Neuron (in vitro differentiated cells): Measurements from ENCODE around the gene EFNB3.
A peak's percentile ranks its signal among the peaks of the same experiment; 100 is the strongest.

Source experiments
- H2AFZ ChIP-seq: one replicate; pipeline ENCODE4 v1.6.1; 2013; ENCODE audit warnings: low read depth, mild to moderate bottlenecking, inconsistent platforms, low read length, moderate library complexity
- H3K27me3 ChIP-seq: one replicate; pipeline ENCODE4 v1.6.1; 2013; ENCODE audit warnings: low read length; ENCODE audit not compliant: insufficient read depth
- H3K36me3 ChIP-seq: one replicate; pipeline ENCODE4 v1.6.1; 2013; ENCODE audit warnings: low read length; ENCODE audit not compliant: insufficient read depth
- H3K4me1 ChIP-seq: one replicate; pipeline ENCODE4 v1.6.1; 2013; ENCODE audit warnings: low read length; ENCODE audit not compliant: insufficient read depth
- H3K4me3 ChIP-seq: 2 replicates; pipeline ENCODE4 v1.5.1; 2013; ENCODE audit warnings: mild to moderate bottlenecking, low read length, moderate library complexity
- H3K9me3 ChIP-seq: one replicate; pipeline ENCODE4 v1.6.1; 2013; ENCODE audit warnings: low read length

Gene EFNB3

DNA sequence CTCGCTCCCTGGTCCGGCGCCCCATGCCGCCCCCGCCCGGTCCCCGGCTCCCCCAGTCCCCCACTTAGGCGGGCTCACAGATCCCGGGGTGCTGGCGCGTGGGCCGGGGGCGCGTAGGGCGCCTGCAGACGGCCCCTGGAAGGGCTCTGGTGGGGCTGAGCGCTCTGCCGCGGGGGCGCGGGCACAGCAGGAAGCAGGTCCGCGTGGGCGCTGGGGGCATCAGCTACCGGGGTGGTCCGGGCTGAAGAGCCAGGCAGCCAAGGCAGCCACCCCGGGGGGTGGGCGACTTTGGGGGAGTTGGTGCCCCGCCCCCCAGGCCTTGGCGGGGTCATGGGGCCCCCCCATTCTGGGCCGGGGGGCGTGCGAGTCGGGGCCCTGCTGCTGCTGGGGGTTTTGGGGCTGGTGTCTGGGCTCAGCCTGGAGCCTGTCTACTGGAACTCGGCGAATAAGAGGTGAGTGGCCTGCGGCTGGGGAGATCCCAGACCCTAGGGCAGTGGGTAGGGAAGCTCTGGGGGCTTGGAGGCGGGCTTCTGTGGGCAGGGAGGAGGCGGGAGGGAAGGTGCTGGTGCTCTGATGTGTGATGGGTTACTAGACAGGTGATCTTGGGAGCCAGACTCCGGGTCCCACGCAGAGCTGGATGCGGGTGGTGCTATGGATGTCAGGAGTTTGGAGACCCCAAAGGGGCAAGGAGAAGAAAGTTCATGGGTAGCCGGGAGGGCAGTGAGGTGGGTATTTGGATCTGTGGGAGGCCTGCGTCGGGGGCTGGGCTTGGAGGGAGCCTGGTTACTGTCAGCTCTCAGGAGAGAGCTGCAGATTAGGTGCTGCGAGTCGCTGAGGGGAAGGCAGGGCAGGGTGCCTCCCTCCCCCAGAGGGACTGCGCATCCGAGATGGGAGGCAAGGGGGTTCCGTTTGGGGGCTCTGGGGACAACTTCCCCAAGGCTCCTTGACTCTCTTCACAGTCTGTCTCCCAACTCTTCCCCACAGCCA is 560 bp downstream of the EFNB3 start:
- Histone ChIP-seq H3K27me3 (no peaks in the 10 kb centered on the region), H3K9me3 (no peaks in the 10 kb centered on the region), H3K4me1 (peaks cover 46% of the 10 kb centered on the region), H3K4me3 (peak overlapping the region; percentile 70), H3K36me3 (peaks cover 13% of the 10 kb centered on the region), H2AFZ (peak overlapping the region; percentile 62)

DNA sequence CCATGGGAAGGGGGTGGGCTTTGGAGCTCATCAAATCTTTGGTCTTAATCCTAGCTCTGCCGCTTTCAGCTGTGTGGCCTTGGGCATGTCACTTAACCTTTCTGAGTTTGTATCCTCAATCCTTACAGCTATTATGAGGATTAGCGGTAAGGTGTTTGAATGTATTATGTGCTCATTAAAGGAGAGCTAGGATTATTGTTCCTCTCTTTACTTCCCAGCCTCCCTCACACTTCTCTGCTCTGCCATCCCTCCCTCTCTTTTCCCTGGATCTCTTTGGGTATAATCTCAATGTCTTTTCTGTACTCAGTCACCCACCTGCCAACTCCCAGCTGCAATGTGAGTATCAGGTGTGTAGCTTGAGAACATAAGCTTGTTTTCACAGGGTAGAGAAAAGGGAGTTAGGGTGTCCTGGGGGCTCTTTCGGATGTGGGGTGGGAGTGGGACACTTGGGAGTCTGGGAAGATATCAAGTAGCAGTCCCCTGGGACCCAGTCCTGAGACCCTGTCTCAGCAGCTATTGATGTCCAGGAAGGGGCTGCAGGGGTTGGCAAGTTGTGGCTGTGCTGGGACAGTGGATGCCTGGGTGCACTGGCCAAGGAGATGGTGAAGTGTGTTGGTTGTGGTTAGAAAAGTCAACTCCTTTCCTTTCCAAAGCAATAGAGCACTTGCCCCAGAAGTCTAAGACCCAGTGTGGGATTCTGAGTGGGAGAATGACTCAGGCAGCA is 1.8 kb downstream of the EFNB3 start:
- no peaks in the 10 kb centered on the region for H3K9me3 ChIP-seq
- peaks cover 4% of the 10 kb centered on the region for H3K36me3 ChIP-seq
- no peaks in the 10 kb centered on the region for H3K27me3 ChIP-seq
- peak overlapping the region; percentile 70 for H3K4me3 ChIP-seq
- H2AFZ ChIP-seq = no peak overlapping the region
- H3K4me1 ChIP-seq = peaks cover 57% of the 10 kb centered on the region

DNA sequence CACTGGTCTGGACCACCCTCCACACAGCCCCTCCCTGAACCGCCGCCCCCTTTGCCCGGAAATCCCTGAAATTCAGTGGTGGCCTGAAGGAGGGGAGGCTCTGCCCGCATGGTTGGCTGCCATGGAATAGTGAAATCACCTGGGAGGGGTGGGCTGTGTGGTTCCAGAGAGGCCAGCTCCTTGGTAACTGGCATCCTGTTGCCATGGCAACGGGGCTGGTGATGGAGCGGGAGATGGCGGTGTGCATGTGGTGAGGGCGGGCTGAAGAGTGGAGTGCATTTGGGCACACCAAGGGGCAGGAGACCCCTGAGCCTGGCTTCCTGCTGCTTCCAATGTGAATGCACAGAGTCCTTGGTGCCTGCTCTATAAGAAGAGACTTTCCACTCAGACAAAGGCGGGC is 2.4 kb downstream of the EFNB3 start:
- no peak overlapping the region for H3K4me3 ChIP-seq
- peaks cover 64% of the 10 kb centered on the region for H3K4me1 ChIP-seq
- H3K9me3 ChIP-seq = no peaks in the 10 kb centered on the region
- no peaks in the 10 kb centered on the region for H3K27me3 ChIP-seq
- H2AFZ ChIP-seq = no peak overlapping the region
- no peaks in the 10 kb centered on the region for H3K36me3 ChIP-seq

DNA sequence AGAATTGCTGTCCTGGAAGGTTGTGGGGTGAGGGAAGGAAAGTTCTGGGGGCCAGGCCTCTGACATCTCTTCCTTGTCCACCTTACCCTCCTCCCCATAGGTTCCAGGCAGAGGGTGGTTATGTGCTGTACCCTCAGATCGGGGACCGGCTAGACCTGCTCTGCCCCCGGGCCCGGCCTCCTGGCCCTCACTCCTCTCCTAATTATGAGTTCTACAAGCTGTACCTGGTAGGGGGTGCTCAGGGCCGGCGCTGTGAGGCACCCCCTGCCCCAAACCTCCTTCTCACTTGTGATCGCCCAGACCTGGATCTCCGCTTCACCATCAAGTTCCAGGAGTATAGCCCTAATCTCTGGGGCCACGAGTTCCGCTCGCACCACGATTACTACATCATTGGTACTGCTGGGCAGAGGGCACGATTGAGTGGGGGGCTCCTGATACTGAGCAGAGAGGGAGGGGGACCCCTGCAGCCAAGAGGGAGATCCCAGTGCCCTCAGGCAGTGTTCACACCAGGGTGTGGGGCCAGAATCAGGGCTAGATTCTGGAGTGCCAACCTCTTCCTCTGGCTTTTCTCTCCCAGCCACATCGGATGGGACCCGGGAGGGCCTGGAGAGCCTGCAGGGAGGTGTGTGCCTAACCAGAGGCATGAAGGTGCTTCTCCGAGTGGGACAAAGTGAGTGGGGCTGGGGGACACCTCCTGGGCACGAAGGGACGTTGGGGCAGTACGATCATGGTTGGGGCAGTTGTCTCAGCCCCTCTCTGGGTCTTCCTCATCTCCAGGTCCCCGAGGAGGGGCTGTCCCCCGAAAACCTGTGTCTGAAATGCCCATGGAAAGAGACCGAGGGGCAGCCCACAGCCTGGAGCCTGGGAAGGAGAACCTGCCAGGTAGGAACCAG is 3.1 kb downstream of the EFNB3 start:
- Histone ChIP-seq H3K36me3 (no peaks in the 10 kb centered on the region), H3K4me3 (no peak overlapping the region), H3K9me3 (no peaks in the 10 kb centered on the region), H3K4me1 (peaks cover 63% of the 10 kb centered on the region), H3K27me3 (no peaks in the 10 kb centered on the region), H2AFZ (no peak overlapping the region)

DNA sequence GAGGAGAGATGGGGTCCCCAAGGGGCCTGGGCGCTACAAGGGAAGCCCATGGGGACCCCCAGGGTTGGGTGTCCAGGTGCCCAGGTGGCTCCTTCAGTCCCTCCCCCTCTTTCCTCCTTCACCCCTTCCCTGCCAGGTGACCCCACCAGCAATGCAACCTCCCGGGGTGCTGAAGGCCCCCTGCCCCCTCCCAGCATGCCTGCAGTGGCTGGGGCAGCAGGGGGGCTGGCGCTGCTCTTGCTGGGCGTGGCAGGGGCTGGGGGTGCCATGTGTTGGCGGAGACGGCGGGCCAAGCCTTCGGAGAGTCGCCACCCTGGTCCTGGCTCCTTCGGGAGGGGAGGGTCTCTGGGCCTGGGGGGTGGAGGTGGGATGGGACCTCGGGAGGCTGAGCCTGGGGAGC is 4.0 kb downstream of the EFNB3 start:
- no peak overlapping the region for H2AFZ ChIP-seq
- H3K9me3 ChIP-seq = no peaks in the 10 kb centered on the region
- peaks cover 62% of the 10 kb centered on the region for H3K4me1 ChIP-seq
- no peaks in the 10 kb centered on the region for H3K36me3 ChIP-seq
- no peaks in the 10 kb centered on the region for H3K27me3 ChIP-seq
- no peak overlapping the region for H3K4me3 ChIP-seq

DNA sequence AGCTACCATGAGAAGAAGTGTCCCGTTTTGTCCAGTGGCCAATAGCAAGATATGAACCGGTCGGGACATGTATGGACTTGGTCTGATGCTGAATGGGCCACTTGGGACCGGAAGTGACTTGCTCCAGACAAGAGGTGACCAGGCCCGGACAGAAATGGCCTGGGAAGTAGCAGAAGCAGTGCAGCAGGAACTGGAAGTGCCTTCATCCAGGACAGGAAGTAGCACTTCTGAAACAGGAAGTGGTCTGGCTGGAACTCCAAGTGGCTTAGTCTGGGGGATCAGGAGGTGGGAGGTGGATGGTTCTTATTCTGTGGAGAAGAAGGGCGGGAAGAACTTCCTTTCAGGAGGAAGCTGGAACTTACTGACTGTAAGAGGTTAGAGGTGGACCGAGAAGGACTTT is 5.3 kb downstream of the EFNB3 start:
- no peaks in the 10 kb centered on the region for H3K36me3 ChIP-seq
- no peak overlapping the region for H3K4me3 ChIP-seq
- peaks cover 64% of the 10 kb centered on the region for H3K4me1 ChIP-seq
- H2AFZ ChIP-seq = no peak overlapping the region
- no peaks in the 10 kb centered on the region for H3K27me3 ChIP-seq
- no peaks in the 10 kb centered on the region for H3K9me3 ChIP-seq

DNA sequence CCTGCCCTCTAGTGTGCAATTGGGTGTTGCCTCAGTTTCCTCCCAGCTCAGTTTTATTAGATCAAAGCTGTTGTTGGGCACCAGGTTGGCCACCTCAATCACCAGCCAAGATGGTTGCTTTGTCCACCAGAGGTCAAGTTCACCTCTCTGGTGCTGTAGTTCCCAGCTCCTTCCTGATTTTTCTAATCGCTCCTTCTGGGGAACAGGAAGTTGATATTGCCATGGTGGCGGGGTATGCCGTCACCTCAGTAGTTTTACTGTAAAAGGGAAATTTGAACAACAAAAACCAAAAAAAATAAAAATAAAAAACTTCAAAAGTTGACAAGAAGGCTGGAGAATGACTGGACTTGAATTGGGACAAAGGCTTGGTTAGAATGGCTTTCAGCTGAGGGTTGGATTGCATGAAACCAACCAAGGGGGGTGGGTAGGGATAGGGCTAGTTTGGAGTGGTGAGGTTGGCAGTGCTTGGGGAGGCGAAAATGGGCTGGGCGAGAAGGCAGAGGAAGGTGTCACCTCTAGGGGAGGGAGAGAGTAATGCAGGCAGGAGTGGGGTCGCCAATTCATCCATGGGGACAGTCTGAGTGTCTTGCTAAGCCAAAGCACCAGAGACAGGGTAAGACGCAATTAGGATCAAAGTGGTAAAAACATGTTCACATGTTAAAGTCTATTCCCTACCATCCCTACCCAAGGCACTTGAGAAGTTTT is 6.2 kb downstream of the EFNB3 start:
- peaks cover 68% of the 10 kb centered on the region for H3K4me1 ChIP-seq
- H3K4me3 ChIP-seq = no peak overlapping the region

DNA sequence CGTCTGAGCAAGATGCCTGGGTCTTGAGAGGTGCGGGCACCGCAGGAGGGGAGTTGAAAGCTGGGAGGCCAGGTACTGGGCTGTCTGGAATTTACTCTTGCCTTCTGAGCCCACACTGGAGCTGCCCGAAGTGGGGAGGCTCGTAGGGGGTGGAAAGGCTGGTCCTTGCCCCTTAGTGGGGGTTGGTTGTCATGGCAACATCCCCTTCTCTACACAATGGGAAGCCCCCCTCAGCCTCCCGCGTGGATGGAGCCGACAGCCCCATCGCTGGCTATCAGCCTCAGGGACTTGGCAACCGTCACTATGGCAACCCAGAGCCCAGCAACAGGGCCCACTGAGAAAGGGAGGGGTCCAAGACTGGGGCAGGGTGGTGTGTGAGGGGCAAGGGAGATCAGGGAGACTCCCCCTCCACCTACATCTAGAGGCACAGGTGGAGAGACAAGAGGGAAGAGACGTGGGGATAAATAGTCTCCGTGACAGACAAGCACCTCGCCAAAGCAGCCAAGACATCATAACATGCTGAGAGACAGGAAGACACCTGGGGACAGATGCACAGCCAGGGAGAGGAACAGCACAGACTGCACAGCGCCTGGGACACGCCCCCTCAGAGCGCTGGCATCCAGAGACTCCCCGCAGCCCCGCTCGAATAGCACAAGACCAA is 7.2 kb downstream of the EFNB3 start:
- no peak overlapping the region for H2AFZ ChIP-seq
- H3K4me3 ChIP-seq = no peak overlapping the region
- peaks cover 64% of the 10 kb centered on the region for H3K4me1 ChIP-seq
- H3K36me3 ChIP-seq = no peaks in the 10 kb centered on the region
- no peaks in the 10 kb centered on the region for H3K27me3 ChIP-seq
- no peaks in the 10 kb centered on the region for H3K9me3 ChIP-seq

More for the DNA sequence above, 6.2 kb downstream of the EFNB3 start:
- H2AFZ ChIP-seq = no peak overlapping the region
- H3K27me3 ChIP-seq = no peaks in the 10 kb centered on the region
- H3K9me3 ChIP-seq = no peaks in the 10 kb centered on the region
- no peaks in the 10 kb centered on the region for H3K36me3 ChIP-seq

DNA sequence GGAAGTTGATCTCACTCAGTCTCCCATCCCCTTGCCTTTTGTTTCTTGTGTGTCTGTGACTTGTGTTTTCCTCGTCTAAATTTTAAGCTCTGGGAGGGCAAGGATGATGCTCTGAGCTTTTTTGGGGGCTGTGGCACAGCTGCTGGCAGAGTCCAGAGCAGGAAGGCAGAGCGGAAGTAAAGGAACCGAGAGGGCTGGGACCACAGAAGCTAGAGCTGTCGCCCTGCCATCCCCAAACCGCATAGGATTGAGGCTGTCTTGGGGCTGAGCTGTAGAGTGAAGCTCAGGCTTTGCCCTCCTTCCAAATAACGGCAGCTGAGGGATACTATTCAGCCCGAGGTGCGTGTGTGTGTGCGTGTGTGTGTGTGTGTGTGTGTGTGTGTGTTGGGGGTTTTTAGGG is 8.8 kb downstream of the EFNB3 start:
- H3K4me3 ChIP-seq = no peak overlapping the region
- no peak overlapping the region for H2AFZ ChIP-seq
- no peaks in the 10 kb centered on the region for H3K36me3 ChIP-seq
- H3K9me3 ChIP-seq = no peaks in the 10 kb centered on the region
- H3K27me3 ChIP-seq = no peaks in the 10 kb centered on the region
- H3K4me1 ChIP-seq = peaks cover 66% of the 10 kb centered on the region

DNA sequence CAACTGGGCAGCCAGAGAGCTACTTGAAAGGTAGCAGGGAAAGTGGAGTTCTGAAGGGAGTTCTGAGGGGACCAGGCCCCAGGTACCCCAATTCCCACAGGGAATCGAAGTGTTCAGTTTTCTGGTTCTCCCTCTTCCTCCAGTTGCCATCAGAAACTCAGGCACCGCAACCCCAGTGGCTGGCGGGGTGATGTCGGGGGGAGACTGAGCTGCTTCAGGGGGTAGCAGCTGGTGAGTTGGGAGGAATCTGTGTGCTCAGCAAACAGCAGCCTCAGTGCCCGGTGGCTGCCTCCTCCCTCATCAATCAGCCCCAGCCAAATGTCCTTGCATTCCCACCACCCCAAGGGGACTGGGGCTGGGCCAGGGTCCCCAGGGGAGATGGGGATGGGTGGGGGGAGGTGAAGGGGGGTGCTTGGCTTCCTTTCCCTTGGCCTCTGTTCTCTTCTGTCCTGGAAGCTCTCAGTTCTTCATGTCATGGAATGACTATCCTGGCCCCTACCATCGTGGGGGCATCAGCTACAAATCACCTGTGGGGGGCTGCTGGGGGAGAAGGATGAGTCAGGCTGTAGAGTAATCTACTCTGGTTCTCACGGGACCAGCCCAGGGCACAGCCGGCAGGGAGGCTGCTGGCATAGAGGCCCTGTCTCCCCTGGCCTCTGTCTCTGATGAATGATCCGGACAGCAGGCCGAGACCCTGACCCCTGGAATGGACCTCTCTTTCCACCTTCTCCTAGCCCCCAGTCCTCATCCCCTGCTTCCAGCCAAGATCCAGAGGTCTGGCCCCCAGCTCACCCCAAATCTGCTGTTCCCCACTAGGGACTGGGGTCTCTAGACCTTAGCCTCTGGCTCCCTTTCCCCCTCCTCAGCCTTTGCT is 10.0 kb downstream of the EFNB3 start:
- no peaks in the 10 kb centered on the region for H3K9me3 ChIP-seq
- H2AFZ ChIP-seq = no peak overlapping the region
- peaks cover 67% of the 10 kb centered on the region for H3K4me1 ChIP-seq
- peaks cover 4% of the 10 kb centered on the region for H3K27me3 ChIP-seq
- no peaks in the 10 kb centered on the region for H3K36me3 ChIP-seq
- H3K4me3 ChIP-seq = no peak overlapping the region
